Measurements from ENCODE around the gene CAV1.
"Not testable (repeated sequence)": the region's sequence is repeated elsewhere in the genome, so short reads cannot be mapped to it uniquely, and the experiment has no call there.

Gene CAV1

DNA sequence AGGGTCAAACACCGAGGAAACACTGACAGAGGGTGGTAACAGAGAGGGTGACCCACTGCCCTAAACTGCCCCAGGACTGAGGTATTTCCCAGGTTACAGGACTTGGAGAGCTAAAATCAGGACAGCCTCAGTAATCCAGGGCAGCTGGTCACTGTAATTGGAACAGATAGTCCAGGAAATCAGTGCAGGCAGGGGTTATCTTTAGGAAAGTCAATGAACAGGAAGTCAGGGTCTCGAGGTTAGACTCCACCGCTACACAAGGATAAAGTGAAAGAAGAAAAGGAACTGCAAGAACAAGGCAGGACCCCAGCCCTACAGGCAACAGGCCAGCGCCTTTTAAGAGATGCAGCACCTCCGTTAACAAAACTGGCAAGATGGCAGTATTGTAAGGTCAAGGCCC, 61.1 kb downstream of the CAV1 start:
- no peak for DNase-seq

DNA sequence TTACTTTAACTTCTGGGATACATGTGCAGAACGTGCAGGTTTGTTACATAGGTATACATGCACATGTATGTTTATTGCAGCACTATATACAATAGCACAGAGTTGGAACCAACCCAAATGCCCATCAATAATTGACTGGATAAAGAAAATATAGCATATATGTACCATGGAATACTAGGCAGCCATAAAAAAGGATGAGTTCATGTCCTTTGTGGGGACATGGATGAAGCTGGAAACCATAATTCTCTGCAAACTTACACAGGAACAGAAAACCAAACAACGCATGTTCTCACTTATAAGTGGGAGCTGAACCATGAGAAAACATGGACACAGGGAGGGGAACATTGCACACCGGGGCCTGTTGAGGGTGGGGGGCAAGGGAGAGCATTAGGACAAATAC, 62.4 kb downstream of the CAV1 start:
- DNase-seq, result not testable (repeated sequence)

DNA sequence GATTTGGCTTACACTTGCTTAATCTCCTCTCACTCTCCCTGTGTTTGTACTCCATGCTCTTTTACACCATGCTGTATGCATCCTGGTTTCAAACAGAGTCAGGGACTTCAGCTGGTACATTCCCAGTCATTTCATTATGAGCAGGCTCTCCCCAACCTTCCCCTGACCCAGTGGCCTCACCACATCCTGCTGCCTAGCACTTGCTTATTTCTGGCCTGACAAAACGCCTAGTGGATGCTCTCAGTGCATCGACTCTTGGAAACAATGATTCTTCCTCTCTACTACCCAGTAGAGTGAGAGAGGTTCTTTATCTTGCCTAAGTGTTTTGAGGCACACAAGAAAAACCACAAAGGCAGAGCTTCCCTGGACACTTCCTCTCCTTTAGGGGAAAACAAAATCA, 63.4 kb downstream of the CAV1 start:
- peak; percentile 17 for DNase-seq

DNA sequence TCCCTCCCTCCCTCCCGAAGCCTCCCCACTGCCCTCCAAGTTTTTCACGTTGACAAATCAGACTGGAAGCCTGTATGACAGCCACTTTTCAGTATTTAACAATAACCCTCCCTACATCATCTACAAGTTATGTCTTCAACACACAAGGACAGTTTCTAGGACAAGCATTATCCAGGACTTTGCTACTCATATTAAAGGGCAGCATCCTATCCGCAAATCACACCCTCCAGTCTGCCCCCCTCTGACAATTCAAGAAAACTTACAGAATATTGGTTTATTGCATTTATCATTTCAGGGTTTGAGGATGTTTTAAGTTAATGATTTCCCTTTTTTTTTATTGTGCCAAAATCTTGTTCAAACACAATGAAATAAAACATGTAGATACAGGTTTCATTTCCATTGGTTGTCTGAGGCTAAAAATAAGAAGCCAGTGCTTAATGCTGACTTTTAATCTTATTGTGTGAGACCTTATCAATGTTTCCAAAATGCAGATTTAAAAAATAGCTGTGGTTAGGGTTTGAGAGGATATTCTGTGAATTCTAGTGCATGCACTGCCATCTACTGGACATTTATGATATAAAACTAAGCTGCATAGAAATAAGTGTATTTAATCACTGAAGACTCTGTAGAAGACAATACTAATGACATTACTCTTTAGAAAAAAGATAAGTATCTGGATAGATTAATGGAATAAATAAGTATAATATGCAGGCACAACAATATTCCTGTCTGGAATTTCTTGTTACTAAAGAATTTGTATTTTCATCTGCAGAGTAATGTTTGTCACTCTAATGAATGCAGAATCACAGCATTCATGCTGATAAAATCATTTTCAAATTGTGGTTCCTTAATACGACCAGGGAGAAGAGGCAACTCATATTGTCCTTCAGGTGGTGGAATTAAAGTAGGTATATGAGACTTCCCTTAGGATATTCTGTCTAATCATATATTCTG, 64.1 kb downstream of the CAV1 start:
- DNase-seq, result no peak

DNA sequence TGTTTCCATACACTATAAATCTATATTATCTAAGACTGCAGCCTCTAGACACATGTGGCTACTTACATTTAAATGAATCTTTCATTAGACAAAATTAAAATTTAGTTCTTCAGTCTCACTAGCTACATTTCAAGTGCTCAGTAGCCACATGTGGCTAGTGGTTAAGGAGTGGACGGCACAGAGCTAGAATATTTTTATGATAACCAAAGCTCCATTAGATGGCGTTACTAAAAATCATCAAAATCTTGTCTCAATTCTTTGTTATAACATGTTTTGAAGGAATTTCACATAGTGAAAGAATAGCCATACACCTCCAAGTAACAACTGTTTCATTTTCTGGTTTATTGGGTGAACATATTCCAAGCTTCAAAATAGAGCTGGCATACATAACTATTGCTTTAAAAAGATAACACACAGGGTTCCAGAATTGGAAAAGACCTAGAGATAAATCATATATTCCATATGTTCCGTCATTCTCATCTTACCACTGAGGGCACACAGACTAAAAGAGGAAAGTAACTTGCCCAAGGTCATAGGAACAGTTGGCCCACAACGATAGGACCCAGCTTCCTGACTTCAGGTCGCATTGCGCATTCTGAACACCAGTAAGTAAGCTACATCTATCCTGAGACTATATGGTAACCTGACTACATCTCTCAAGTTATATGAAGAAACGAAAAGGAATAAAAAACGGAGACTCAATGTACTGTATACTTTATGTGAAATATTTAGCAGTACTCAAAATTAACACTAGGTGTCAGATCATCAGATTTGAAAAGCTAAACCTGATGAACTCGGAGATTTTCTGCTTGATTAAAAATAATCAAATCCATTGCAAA, 66.6 kb downstream of the CAV1 start:
- DNase-seq, result no peak

DNA sequence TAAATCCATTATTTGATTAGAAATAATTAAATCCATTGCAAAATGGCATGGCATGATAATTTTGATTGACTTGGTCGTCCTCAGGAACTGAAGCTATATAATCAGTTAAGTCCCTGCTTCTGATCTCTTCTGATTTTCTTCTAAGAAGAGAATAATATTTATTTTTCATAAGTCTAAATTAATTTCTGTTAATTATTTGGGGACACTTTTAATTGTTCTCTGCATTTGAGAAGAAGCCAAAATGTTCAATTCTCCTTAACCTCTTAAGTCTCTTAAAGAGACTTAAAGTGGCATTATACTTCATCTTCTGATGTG, 67.2 kb downstream of the CAV1 start:
- DNase-seq, result no peak

DNA sequence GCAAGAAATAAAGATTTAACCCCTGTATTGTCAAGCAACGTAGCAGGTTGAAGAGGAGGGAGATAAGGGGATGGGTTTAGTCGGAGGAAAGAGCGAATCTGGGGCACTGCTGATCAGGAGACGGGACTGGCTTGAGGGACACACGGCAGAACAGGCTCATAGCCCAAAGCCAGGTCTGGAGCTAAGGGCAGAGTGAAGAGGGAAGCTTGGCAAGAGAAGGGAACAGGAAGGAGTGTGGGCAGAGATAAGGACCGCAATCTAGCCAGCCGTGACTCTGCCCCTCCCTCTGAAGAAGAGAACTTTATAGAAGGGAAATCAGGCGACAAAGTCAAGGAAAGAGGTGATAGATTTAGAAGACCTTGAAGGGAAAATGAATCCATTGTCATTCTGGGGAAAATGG, 67.6 kb downstream of the CAV1 start:
- DNase-seq, result no peak

DNA sequence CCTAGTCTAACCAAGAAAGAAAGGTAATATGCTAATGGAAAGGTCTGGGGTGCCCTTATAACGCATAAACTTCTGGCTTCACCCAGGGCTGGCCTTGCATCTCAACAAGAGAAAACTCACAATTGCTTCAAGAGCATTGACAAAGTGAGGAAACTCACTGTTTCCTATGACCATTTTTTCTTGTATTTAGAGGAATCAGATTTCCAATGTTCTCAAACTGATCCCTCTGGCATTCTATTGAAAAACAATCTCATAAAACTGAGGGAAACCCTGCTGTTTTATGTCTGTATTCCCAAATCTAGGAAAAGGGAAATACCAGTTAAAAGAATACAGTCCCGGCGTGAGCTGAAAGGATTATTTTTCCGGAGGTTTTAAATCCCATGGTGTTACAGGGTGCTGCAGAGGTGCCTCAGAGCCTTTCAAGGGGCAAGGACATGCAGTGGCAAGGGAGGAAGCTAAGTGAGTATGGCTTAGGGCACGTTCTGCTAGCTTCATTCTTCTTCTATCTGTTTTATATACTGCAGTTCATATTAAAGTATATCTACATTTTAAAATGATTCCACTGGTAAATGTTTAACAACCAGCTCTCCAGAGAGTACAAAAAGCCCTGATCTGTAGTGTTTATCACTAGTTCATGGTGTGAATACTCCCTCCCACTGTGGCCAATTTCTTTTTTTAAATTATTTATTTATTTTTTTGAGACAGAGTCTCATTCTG, 68.7 kb downstream of the CAV1 start:
- no peak for DNase-seq

DNA sequence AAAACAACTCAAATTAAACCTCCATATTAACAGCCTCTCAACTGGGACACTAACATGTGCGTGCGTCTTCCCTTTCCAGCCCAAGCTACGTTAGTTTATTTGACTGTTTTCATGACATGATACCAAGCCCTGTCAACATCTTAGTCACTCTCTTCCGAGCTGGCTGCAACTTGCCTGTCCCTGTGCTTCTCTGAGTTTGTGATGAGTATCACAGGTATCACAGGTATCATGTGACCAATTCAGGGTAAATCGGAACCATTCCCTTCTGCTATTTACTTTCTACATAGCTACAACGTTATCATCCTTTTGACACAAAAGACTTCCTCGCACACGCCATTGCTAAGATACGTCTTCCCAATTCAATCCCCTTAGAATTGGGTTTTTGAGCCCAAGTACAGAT, 70.2 kb downstream of the CAV1 start:
- no peak for DNase-seq

DNA sequence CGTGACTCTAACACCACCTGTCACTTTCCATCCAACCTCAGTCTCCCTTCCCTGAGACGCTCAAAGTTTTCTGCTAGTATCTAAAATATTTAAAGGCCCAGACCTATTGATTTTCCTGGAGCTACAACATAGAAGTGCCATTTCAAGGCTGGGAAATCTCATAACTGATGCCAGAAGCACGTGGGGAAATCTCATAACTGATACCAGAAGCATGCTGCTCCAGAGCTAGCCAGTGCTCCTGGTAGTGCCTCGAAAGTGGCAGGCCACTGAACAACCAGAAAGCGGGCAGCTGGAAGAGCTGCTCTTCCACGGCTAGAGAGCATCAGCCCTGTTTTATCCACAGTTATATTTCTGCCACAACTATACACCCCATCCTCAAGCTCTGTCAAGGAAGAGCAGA, 72.5 kb downstream of the CAV1 start:
- no peak for DNase-seq

DNA sequence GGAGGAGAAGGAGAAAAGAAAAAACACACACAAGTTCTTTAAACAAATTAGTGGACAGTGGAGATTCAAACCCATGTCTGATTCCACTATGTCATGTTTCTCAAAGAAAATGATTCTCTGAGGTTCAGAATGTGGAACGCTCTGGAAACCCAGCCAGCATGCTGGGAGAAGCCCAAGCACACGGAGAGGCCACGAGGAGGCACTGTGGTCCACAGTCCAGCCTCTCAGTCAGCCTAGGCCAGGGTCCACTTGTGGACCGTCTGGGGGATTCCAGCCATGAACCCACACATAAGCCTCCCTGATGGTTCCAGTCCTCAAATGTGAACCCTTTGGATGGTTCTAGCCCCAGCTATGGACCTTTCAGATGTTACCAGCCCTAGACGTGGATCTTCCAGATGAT, 73.4 kb downstream of the CAV1 start:
- no peak for DNase-seq

DNA sequence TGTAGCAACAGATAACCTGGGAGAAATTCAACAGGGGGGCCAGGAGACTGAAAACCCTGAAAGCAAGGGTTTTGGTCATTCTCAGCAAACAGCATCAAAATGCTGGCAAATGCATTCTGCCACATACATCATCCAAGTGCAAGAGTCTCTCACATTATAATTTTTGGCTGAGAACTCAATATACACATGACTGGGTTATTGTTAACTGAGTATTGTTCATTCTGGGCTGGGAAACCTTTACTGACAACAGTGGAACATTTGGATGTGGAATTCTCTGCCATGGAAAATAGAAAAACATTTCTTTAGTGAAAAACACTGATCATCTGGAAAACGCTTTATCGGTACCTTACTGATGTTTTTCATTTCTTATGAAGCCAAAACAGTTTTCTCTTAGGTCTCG, 74.0 kb downstream of the CAV1 start:
- no peak for DNase-seq

DNA sequence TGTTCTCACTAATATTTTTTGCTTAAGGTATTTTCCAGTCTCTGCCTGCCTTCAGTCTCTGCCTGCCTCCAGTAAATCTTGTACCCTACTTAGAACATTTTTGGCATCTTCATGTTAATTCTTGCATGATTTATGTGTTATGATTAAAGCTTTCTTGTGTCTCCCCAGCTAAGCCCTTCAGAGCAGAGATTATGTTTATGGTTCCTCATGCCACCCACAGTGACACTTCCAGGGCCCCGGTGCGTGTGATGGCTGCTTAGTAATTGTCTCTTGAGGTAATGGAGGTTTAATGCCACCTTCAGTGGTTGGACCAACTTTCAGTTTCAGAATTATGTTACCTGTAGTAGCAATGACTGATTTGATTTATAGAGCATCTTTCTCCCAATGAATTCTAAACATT, 76.6 kb downstream of the CAV1 start:
- DNase-seq, result no peak

DNA sequence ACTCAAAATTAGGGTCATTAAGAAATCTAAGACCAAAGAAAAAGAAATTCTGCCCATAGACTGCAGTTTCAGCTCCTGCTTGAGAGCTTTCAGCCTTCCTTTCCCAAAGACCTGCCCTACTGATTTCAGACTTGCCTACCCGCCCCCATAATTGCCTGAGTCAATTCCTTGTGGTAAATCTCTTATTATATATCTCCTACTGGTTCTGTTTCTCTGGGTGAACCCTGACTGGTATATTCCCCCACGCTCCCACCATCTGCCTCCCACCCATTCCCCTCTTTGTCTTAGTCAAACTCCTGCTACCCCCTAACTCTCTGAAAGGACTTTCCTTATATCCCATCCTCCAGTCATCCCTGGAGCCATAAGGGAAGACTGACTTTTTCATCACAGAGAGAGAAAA, 82.5 kb downstream of the CAV1 start:
- DNase-seq, result no peak

DNA sequence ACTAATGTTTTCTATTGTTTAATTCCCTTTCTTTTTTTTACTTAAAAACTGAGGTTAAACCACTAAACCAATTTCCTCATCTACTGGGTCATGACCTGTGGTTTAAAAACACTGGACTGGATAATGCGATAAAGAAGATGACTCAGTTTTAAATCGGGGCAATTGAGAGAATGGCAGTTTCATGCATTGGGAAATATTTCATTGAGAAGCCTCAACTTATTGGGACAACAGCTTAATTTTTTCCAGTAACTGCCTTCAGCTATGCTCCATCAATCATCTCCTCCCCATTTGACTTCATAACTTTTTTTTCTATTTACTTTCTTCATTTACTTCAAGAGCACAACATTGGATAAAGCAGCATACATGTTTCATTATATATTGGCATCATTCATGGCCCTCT, 85.4 kb downstream of the CAV1 start:
- no peak for DNase-seq

DNA sequence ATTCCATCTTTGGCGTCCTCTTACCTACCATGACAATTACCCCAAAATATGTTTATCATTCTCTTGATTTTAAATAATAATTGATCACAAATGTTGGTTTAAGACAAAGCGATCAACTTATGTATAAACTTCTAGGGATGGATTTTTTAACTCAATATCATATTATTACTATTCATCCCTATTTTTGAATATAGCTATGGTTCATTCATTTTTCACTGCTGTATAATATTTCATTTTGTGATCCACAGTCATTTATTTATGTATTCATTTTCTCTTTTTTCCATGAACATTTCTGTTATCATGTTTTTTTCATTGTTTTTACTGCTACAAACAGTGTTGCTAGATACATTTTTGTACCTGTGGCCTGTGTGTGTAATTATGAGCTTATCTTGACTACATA, 85.9 kb downstream of the CAV1 start:
- no peak for DNase-seq
